Spleen (tissue), 11 donors: Measurements from ENCODE around the gene KCNQ1. TPM values are rescaled to one million over a fixed set of nuclear protein-coding genes. Genes with fewer than 3 reads are reported as not detected.

Experiments used
- DNase-seq: peaks from one replicate; pipeline ENCODE4 v3.0.0-alpha.2; 2020
- H3K27ac ChIP-seq, 8 donors: fragments of 200-600 bp; sonication (generic) in 7 of 8; 1 replicate in 4 of 8; 2 replicates in 4 of 8; pipeline versions ENCODE4 v1.5.0 to v1.8.0; 2016 to 2021; ENCODE audit warnings: inconsistent platforms in 4 of 8, mild to moderate bottlenecking in 4 of 8, moderate library complexity in 1 of 8
- H3K27me3 ChIP-seq, 7 donors: fragments of 200-600 bp; sonication (generic) in 6 of 7; replicated peaks in 1 of 7; 1 replicate in 4 of 7; 2 replicates in 3 of 7; pipeline versions ENCODE4 v1.5.0 to v1.8.0; 2016 to 2021; ENCODE audit warnings: inconsistent platforms in 3 of 7, mild to moderate bottlenecking in 1 of 7
- H3K36me3 ChIP-seq, 6 donors: fragments of 200-600 bp; sonication (generic) in 5 of 6; 1 replicate in 4 of 6; 2 replicates in 2 of 6; pipeline versions ENCODE4 v1.5.0 to v1.8.0; 2016 to 2021; ENCODE audit warnings: inconsistent platforms in 2 of 6
- H3K4me1 ChIP-seq, 6 donors: fragments of 200-600 bp; sonication (generic) in 5 of 6; 1 replicate in 3 of 6; 2 replicates in 3 of 6; pipeline versions ENCODE4 v1.5.0 to v1.8.0; 2016 to 2021; ENCODE audit warnings: inconsistent platforms in 3 of 6
- H3K4me3 ChIP-seq, 8 donors: fragments of 200-600 bp; sonication (generic) in 7 of 8; 1 replicate in 4 of 8; 2 replicates in 4 of 8; pipeline versions ENCODE4 v1.5.0 to v1.8.0; 2016 to 2021; ENCODE audit warnings: inconsistent platforms in 4 of 8, mild to moderate bottlenecking in 4 of 8, moderate library complexity in 2 of 8
- H3K9me3 ChIP-seq, 8 donors: fragments of 200-600 bp; sonication (generic) in 7 of 8; 1 replicate in 4 of 8; 2 replicates in 4 of 8; pipeline versions ENCODE4 v1.5.0 to v1.8.0; 2016 to 2021; ENCODE audit warnings: inconsistent platforms in 4 of 8
- CTCF ChIP-seq, 11 experiments: fragments of 200-600 bp in 7 of 11; fragments of 450-650 bp in 4 of 11; sonication (generic) in 4 of 11; IDR thresholded peaks in 8 of 11; conservative IDR thresholded peaks in 3 of 11; 1 replicate in 7 of 11; 2 replicates in 4 of 11; pipeline versions ENCODE4 v1.4.0 to v1.8.0; 2016 to 2021; ENCODE audit warnings: antibody characterized with exemption in 11 of 11, inconsistent platforms in 4 of 11, mild to moderate bottlenecking in 1 of 11
- POLR2A ChIP-seq, 3 donors: fragments of 450-650 bp; IDR thresholded peaks; one replicate each; pipeline ENCODE4 v1.5.1; 2017; ENCODE audit warnings: antibody characterized with exemption in 3 of 3, mild to moderate bottlenecking in 1 of 3
- POLR2AphosphoS5 ChIP-seq, 3 donors: sonication (generic); formaldehyde crosslinking; IDR thresholded peaks; one replicate each; pipeline ENCODE4 v1.5.1; 2017; ENCODE audit warnings: antibody characterized with exemption in 3 of 3
- WGBS, 5 donors: extraction: QIAGEN DNeasy Blood & Tissue Kit in 3 of 5; methylation state at CpG; one replicate each; pipeline versions ENCODE4 v1.1.5 to v1.1.7; 2013 to 2018; 5-methylcytosine and 5-hydroxymethylcytosine counted together
- intact Hi-C: fragments of 100-400 bp; cut with DNase I; formaldehyde crosslinking; loops from one replicate; pipeline ENCODE4 v1.15.0; 2023; ENCODE audit warnings: low total_unique reads
- polyA plus RNA-seq, 3 donors: library from polyadenylated mRNA; stranded (reverse); fragments of 200-250 nt; gene quantifications; one replicate each; pipeline ENCODE4 v1.2.1, GENCODE V29; 2013
- total RNA-seq, 7 donors: library from RNA; depleted of rRNA in 3 of 7; stranded (reverse); fragments of >200 nt in 3 of 7; fragmentation: NEBNext Ultra II Directional in 4 of 7; extraction: Animal tissue kit (Norgen Biotek cat#: 25700) in 4 of 7; gene quantifications; one replicate each; pipeline versions ENCODE4 v1.1.0 to v1.2.1, GENCODE V29; 2016 to 2021
- donor health status: healthy with polysubstance abuse.
- donor health status: DM: no; HTN: no; CAD: no; lungs with moderate emphysema.
- donor health status: DM: no; HTN: no; CAD: no.
- donor health status: Bipolar disorder and iron deficiency.
- donor health status: healthy.
- donor health status: DM: no; HTN: no; CAD: no.
- donor health status: DM: yes; HTN: yes; CAD: no.

Gene KCNQ1
- total and polyA plus RNA-seq, 10 donors, result 3.3 to 21.6 (median 13.5) TPM

GRCh38 chr11:2448661-2449547, 4.1 kb downstream of the KCNQ1 start:
- peak; percentile 64 for DNase-seq
- H3K4me1 ChIP-seq, result peaks cover 15 to 42% (median 37%) of the 10 kb centered on the region in 6 donors
- H3K4me3 ChIP-seq, result no peak overlapping the region
- 87 to 96% (median 94%) methylated on average over 9 to 21 of the region's 21 CpGs for WGBS, 5 donors
- intact Hi-C loops, result no loop called here
- peaks cover 0 to 47% (median 11%) of the 10 kb centered on the region in 7 donors for H3K27me3 ChIP-seq
- H3K9me3 ChIP-seq, result no peaks in the 10 kb centered on the region
- H3K36me3 ChIP-seq, result peaks cover 0 to 8% (median 0%) of the 10 kb centered on the region in 6 donors
- TF ChIP-seq CTCF (IDR thresholded peaks at IDR 0.05 in 8 of 11, conservative IDR thresholded peaks at IDR 0.05 in 3 of 11), result no peak
- TF ChIP-seq POLR2AphosphoS5 (IDR thresholded peaks at IDR 0.05), result no peak
- TF ChIP-seq POLR2A (IDR thresholded peaks at IDR 0.05), result no peak
- no peak overlapping the region for H3K27ac ChIP-seq

- 86 to 91% (median 87%) methylated on average over 13 to 26 of the region's 26 CpGs for WGBS, 5 donors
- intact Hi-C loops, result no loop called here
- Histone ChIP-seq H3K36me3 (peaks cover 0 to 8% (median 0%) of the 10 kb centered on the region in 6 donors), H3K4me3 (no peak overlapping the region), H3K27ac (no peak overlapping the region), H3K27me3 (peaks cover 0 to 41% (median 7%) of the 10 kb centered on the region in 7 donors), H3K9me3 (no peaks in the 10 kb centered on the region), H3K4me1 (peaks cover 15 to 37% (median 32%) of the 10 kb centered on the region in 6 donors)
- peak; percentile 64 for DNase-seq
- TF ChIP-seq POLR2A (IDR thresholded peaks at IDR 0.05) (no peak), POLR2AphosphoS5 (IDR thresholded peaks at IDR 0.05) (no peak), CTCF (IDR thresholded peaks at IDR 0.05 in 8 of 11, conservative IDR thresholded peaks at IDR 0.05 in 3 of 11) (no peak)
These were observed 4.9 kb downstream of the KCNQ1 start for GRCh38 chr11:2449548-2450320.

- 76 to 83% (median 80%) methylated on average over 18 to 19 of the region's 19 CpGs for WGBS, 5 donors
- H3K4me1 ChIP-seq, result peaks cover 15 to 33% (median 29%) of the 10 kb centered on the region in 6 donors
- no peak overlapping the region for H3K27ac ChIP-seq
- DNase-seq, result peak; percentile 72
- no peaks in the 10 kb centered on the region for H3K9me3 ChIP-seq
- no peak for TF ChIP-seq CTCF (IDR thresholded peaks at IDR 0.05 in 8 of 11, conservative IDR thresholded peaks at IDR 0.05 in 3 of 11)
- no peak for TF ChIP-seq POLR2A (IDR thresholded peaks at IDR 0.05)
- TF ChIP-seq POLR2AphosphoS5 (IDR thresholded peaks at IDR 0.05), result no peak
- H3K4me3 ChIP-seq, result no peak overlapping the region
- intact Hi-C loops, result no loop called here
- peaks cover 0 to 8% (median 0%) of the 10 kb centered on the region in 6 donors for H3K36me3 ChIP-seq
- peaks cover 0 to 34% (median 4%) of the 10 kb centered on the region in 7 donors for H3K27me3 ChIP-seq
These were observed 5.7 kb downstream of the KCNQ1 start for GRCh38 chr11:2450321-2451041.
